ENCODE measurements around the gene KAT2B.

Gene KAT2B

DNA sequence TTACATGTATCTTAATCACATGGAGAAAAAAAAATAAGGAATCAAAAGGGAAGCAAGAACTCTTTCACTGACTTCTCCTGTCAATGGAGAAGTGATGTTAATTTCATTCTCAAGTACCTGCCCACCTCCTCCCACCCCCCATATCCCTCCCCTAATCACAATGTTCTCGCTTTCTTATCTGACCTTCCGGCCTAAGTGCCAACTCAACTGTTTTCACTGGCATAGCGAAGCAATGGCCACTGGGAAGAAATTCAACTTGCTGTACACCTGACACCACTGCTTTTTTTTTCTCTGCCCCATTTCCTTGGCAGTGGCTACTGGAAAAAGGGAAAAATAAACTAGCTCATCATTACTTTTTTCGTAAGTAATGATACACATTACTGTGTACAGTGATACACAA is 142.0 kb downstream of the KAT2B start:
- no peak for TF ChIP-seq Cebpa-rat (IDR thresholded peaks at IDR 0.05)
- H4K20me1 ChIP-seq, result no peaks in the 10 kb centered on the region
- H3K27me3 ChIP-seq, result no peaks in the 10 kb centered on the region
- H3K4me2 ChIP-seq, result no peak overlapping the region
- H3K27ac ChIP-seq, result no peak overlapping the region
- no peak overlapping the region for H3K4me3 ChIP-seq
- H3K36me3 ChIP-seq, result peaks cover 0 to 66% (median 64%) of the 10 kb centered on the region in 11 experiments; a peak in 19 of 22 replicates
- H3K4me1 ChIP-seq, result peaks cover 13 to 33% (median 19%) of the 10 kb centered on the region in 10 experiments
- H3K9ac ChIP-seq, result no peak overlapping the region
- H3K9me3 ChIP-seq (replicated peaks in 1 of 11), result no peaks in the 10 kb centered on the region

DNA sequence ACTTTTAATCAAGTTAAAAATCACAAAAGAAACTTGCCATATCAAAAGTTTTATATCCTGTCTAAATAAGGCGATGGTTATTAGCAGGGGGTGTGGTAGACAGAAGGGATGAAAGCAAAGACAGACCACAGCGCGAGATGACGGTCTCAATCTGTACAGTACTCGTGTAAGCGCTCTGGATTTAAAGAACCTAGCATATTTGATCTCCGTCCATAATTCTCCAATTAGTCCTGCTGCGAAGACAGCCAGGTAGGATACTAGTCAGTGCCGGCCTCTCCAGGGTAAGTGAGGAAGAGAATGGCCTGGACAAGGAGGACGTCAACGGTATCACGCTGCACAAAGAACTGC is 145.1 kb downstream of the KAT2B start:
- H4K20me1 ChIP-seq, result no peaks in the 10 kb centered on the region
- no peaks in the 10 kb centered on the region for H3K9me3 ChIP-seq (replicated peaks in 1 of 11)
- H3K27me3 ChIP-seq, result no peaks in the 10 kb centered on the region
- peaks cover 18 to 37% (median 24%) of the 10 kb centered on the region in 10 experiments for H3K4me1 ChIP-seq
- TF ChIP-seq Cebpa-rat (IDR thresholded peaks at IDR 0.05), result no peak
- peak overlapping the region in 10 of 11 experiments; percentile 81 to 93 (median 90); a peak in 18 of 22 replicates for H3K27ac ChIP-seq
- peak overlapping the region; percentile 85 to 90 (median 87) for H3K9ac ChIP-seq
- peak overlapping the region; percentile 70 to 89 (median 82) for H3K4me3 ChIP-seq
- peak overlapping the region; percentile 78 to 96 (median 86) for H3K4me2 ChIP-seq
- peaks cover 0 to 36% (median 33%) of the 10 kb centered on the region in 11 experiments; a peak in 17 of 22 replicates for H3K36me3 ChIP-seq

DNA sequence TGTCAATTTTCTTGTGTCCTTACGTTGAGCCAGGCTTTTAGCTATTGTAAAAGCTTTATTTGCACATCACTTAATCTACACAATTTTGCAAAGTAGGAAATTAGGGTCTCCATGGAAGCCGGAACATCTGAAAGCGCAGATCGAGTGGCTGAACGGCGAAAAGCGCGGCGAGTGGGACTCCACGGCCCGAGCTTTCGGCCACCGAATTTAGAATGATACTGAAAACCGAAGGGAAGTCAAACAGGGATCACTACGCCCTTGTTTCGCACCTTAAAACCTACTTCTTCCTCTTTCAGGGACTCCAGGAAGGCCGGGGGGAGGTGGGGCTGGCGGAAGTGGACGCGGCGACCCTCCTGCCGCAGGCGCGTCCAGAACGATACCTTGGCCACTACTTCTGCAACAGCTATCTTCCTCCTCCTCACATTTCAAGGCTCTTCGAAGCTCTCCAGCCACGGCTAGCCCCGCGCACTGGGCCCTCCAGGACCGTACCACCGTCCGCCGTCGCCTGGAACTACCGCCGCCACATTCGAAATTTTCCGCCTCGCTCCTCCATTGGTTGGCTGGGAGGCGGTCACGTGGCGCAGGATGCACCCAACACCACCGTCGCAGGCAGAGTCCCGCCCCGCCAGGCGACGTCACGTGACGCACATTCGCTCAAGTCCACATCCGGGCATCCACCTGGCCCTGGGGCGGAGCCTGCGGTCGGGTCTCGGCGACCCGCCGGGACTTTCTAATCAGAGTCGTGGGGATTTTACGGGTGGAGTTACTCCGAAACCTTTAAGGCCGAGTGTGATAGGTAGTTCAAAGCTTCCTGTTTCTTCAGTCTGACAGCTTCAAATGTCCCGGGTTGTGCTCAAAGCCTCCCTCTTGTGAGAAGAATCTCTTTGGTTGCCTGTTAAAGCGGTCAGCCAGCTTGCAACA is 145.7 kb downstream of the KAT2B start, which contains the start of gene SGO1:
Gene SGO1 (minus strand): TSS at position 528 of the 921 bp plus-strand sequence. CDS start 2,179 bp downstream, outside the sequence.
- peak within 1 kb of the TSS; percentile 70 to 89 (median 82) for H3K4me3 ChIP-seq
- H4K20me1 ChIP-seq, result no peaks in the 10 kb centered on the region
- no peak for TF ChIP-seq Cebpa-rat (IDR thresholded peaks at IDR 0.05)
- peaks cover 0 to 29% (median 27%) of the 10 kb centered on the region in 11 experiments; a peak in 16 of 22 replicates for H3K36me3 ChIP-seq
- H3K27ac ChIP-seq, result peak within 1 kb of the TSS; percentile 81 to 93 (median 89)
- H3K9ac ChIP-seq, result peak within 1 kb of the TSS; percentile 85 to 90 (median 87)
- peaks cover 18 to 37% (median 24%) of the 10 kb centered on the region in 10 experiments for H3K4me1 ChIP-seq
- no peaks in the 10 kb centered on the region for H3K9me3 ChIP-seq (replicated peaks in 1 of 11)
- no peaks in the 10 kb centered on the region for H3K27me3 ChIP-seq
- H3K4me2 ChIP-seq, result peak within 1 kb of the TSS; percentile 85 to 96 (median 87)

DNA sequence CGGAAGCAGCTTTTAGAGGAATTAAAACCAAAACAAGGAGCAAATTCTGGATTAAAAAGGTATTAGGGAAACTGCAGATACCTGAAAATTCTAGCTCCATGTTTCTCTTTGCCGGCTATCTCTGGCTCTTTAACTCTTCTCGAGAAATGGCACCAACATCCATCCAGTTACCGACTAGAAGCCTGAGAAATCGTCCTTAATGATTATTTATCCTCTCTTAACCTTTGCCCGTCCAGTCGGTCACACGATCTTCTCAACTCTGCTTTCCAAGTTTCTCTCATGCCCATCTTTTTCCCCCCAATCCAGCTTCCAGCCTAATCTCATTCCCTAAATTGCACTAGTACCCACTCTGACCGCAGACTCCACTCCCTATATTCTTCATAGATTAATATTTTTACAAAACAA is 146.4 kb downstream of the KAT2B start:
- Histone ChIP-seq H3K27me3 (no peaks in the 10 kb centered on the region), H3K36me3 (peaks cover 0 to 23% (median 20%) of the 10 kb centered on the region in 11 experiments; a peak in 16 of 22 replicates), H3K4me2 (peak overlapping the region; percentile 80 to 93 (median 85)), H3K27ac (peak overlapping the region; percentile 81 to 93 (median 89)), H4K20me1 (no peaks in the 10 kb centered on the region), H3K9ac (peak overlapping the region; percentile 85 to 90 (median 87)), H3K9me3 (replicated peaks in 1 of 11) (no peaks in the 10 kb centered on the region), H3K4me1 (peaks cover 18 to 37% (median 24%) of the 10 kb centered on the region in 10 experiments), H3K4me3 (peak overlapping the region; percentile 70 to 89 (median 82))
- TF ChIP-seq Cebpa-rat (IDR thresholded peaks at IDR 0.05), result no peak

DNA sequence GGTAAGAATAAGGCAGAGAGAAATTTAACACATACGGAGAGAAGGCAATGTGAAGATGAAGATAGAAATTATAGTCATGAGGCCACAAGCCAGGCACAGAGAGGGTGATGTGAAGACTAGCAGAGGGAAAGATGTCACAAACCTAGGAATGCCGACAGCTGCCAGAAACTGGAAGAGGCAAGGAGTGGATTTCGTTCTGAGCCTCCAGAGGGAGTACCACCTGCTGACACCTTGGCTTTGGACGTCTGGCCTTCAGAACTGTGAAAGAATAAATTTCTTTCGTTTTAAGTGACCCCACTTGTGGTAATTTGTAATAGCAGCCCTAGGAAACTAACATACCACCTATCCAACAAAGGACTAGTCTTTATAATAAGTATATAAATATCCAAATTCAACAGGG is 150.7 kb downstream of the KAT2B start:
- Histone ChIP-seq H3K9me3 (replicated peaks in 1 of 11) (no peaks in the 10 kb centered on the region), H3K4me3 (no peak overlapping the region), H4K20me1 (no peaks in the 10 kb centered on the region), H3K36me3 (no peaks in the 10 kb centered on the region), H3K9ac (no peak overlapping the region), H3K27me3 (no peaks in the 10 kb centered on the region), H3K27ac (no peak overlapping the region), H3K4me2 (no peak overlapping the region), H3K4me1 (peaks cover 8 to 12% (median 11%) of the 10 kb centered on the region in 10 experiments; a peak in 18 of 20 replicates)
- no peak for TF ChIP-seq Cebpa-rat (IDR thresholded peaks at IDR 0.05)

DNA sequence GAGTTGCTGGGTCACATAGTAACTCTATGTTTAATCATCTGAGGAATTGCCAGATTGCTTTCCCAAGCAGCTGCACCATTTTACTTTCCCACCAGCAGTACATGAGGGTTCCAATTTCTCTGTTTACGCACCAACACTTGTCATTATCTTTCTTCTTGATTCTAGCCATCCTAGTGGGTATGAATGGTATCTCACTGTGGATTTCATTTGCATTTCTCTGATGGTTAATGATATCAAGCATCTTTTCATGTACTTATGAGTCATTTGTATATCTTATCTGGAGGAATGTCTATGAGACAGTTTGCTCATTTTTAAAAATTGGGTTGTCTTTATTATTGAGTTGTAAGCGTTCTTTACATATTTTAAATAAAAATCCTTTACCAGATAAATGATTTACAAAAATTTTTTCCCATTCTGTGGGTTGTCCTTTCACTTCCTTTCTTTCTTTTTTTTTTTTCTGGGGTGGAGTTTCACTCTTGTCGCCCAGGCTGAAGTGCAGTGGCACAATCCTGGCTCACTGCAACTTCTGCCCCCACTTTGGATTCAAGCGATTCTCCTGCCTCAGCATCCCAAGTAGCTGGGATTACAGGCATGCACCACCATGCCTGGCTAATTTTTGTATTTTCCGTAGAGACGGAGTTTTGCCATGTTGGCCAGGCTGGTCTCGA is 154.7 kb downstream of the KAT2B start:
- no peaks in the 10 kb centered on the region for H3K27me3 ChIP-seq
- H3K27ac ChIP-seq, result no peak overlapping the region
- no peaks in the 10 kb centered on the region for H4K20me1 ChIP-seq
- no peak for TF ChIP-seq Cebpa-rat (IDR thresholded peaks at IDR 0.05)
- H3K9me3 ChIP-seq (replicated peaks in 1 of 11), result no peaks in the 10 kb centered on the region
- no peaks in the 10 kb centered on the region for H3K36me3 ChIP-seq
- no peak overlapping the region for H3K4me2 ChIP-seq
- H3K4me1 ChIP-seq, result no peaks in the 10 kb centered on the region
- no peak overlapping the region for H3K4me3 ChIP-seq
- no peak overlapping the region for H3K9ac ChIP-seq

DNA sequence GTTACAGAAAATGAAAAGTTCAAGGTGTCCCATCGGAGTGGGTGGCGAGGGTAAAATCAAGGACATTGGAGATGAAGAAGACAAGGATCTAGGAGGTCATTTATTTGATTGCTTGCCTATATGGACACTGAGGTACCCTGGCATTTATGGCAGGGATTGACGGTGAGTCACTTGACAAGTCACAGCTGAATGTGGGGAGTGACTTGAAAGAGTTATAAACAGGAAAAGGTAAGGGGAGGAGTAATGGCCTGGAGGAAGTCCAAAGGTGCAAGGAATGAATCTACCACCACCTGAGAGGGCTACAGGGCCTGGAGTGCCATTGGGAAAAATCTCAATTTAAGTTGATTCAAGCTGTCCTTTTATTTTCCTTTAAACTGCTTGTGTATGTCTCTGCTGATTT is 157.5 kb downstream of the KAT2B start:
- no peaks in the 10 kb centered on the region for H3K27me3 ChIP-seq
- no peak overlapping the region for H3K4me2 ChIP-seq
- no peaks in the 10 kb centered on the region for H4K20me1 ChIP-seq
- H3K9ac ChIP-seq, result no peak overlapping the region
- H3K9me3 ChIP-seq (replicated peaks in 1 of 11), result no peaks in the 10 kb centered on the region
- H3K27ac ChIP-seq, result no peak overlapping the region
- H3K36me3 ChIP-seq, result no peaks in the 10 kb centered on the region
- no peak for TF ChIP-seq Cebpa-rat (IDR thresholded peaks at IDR 0.05)
- H3K4me1 ChIP-seq, result no peaks in the 10 kb centered on the region
- no peak overlapping the region for H3K4me3 ChIP-seq

DNA sequence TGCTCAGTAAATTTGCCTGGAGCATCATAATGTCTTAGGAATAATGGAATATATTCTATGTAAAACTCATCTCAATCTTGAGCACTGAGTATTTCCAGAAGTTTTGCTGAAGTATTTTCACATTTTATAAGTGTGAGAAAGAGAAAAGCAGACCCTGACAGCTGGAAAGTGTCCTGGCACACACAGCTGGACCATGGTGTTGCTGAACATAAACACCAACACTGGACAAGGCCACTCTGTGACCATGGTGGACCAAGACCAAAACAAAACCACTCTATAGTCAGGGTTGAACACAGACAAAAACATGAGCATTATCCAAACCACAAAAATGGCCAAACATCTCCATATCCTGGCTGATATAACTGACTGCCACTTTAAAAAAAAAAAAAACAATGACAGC is 160.9 kb downstream of the KAT2B start:
- Histone ChIP-seq H3K4me1 (no peaks in the 10 kb centered on the region), H4K20me1 (no peaks in the 10 kb centered on the region)
- TF ChIP-seq Cebpa-rat (IDR thresholded peaks at IDR 0.05), result no peak

More for the DNA sequence above, 160.9 kb downstream of the KAT2B start:
- H3K9me3 ChIP-seq (replicated peaks in 1 of 11), result peaks cover 0 to 9% (median 5%) of the 10 kb centered on the region in 11 experiments; a peak in 8 of 22 replicates
- no peak overlapping the region for H3K4me2 ChIP-seq
- H3K36me3 ChIP-seq, result no peaks in the 10 kb centered on the region
- no peak overlapping the region for H3K9ac ChIP-seq
- H3K27ac ChIP-seq, result no peak overlapping the region
- no peaks in the 10 kb centered on the region for H3K27me3 ChIP-seq
- H3K4me3 ChIP-seq, result no peak overlapping the region
